Measurements from ENCODE around the gene RHOA. TPM values are rescaled to one million over a fixed set of nuclear protein-coding genes. Genes with fewer than 3 reads are reported as not detected.
"Not testable (repeated sequence)": the region's sequence is repeated elsewhere in the genome, so short reads cannot be mapped to it uniquely, and the experiment has no call there.

Gene RHOA
- polyA plus RNA-seq, 1 donor: 332 TPM

GRCh38 chr3:49377483-49377882 lies 34.3 kb downstream of the RHOA start:
- Histone ChIP-seq H3K4me1 (ENCODE audit: control insufficient read depth, insufficient read depth, low read length) (no peaks in the 10 kb centered on the region), H3K4me3 (ENCODE audit: low read length) (no peak overlapping the region), H3K27ac (ENCODE audit: low read length) (no peak overlapping the region), H3K27me3 (ENCODE audit: control insufficient read depth, insufficient read depth, low read length) (no peaks in the 10 kb centered on the region), H3K9me3 (ENCODE audit: control insufficient read depth, low read depth, low read length) (no peaks in the 10 kb centered on the region), H3K36me3 (ENCODE audit: control insufficient read depth, insufficient read depth, low read length) (peaks cover 24% of the 10 kb centered on the region)
- DNase-seq: no peak
- WGBS (ENCODE audit: insufficient coverage, low lambda C conversion rate): no CpG with 5 or more reads among the region's 1 CpG

DNA sequence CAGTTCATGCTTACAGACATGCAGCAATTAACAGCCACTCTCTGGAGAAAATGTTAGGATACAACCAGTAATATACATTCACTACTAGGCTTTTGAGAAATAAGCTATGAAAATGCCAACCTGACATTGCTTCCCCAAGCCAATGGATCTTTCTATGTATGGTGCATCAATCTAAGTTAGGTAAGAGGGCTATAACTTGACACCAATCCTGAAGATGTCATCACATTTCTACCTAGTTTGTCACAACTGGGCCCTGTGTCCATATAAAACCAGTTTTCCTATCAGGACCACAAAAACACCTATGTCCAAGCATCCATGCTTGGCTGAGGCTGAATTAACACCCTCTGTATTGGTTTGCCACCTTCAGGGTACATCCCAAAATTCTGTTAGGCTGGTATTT lies 39.8 kb downstream of the RHOA start:
- Histone ChIP-seq H3K27me3 (ENCODE audit: control insufficient read depth, insufficient read depth, low read length) (no peaks in the 10 kb centered on the region), H3K4me3 (ENCODE audit: low read length) (no peak overlapping the region), H3K9me3 (ENCODE audit: control insufficient read depth, low read depth, low read length) (no peaks in the 10 kb centered on the region), H3K36me3 (ENCODE audit: control insufficient read depth, insufficient read depth, low read length) (peaks cover 55% of the 10 kb centered on the region), H3K4me1 (ENCODE audit: control insufficient read depth, insufficient read depth, low read length) (no peaks in the 10 kb centered on the region), H3K27ac (ENCODE audit: low read length) (no peak overlapping the region)
- no peak for DNase-seq

DNA sequence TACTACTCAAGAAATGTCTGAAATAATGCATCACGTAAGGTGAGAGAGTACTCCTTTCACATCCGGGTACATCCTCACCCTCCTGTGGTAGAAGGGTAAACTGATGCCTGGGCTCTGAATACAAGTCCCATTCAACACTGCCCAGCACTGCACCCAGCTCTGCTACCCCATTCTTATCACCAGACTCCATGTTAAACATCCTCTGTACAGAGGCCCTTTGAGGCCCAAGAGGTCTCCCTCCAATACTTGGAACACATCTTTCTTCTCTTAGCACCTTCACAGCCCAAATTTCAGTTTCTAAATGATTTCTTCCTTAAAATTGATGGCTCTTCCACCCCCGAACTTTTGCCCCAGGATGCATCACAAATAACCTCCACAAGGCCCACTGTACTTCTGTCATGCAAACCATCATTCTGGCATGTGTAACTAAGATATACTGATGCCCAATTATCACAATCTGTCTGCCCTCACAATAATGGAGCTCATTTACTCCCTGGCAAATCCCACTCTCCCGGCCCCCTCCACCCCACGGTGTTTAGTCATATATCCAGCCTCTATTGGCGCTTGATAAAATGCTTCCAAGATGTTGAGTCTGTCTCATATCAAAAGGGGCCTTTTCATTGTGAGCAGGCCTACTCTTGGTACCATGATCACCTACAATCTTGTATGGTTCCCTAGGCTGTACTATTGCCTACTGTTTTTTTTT lies 41.0 kb downstream of the RHOA start:
- DNase-seq: no peak
- Histone ChIP-seq H3K27me3 (ENCODE audit: control insufficient read depth, insufficient read depth, low read length) (no peaks in the 10 kb centered on the region), H3K9me3 (ENCODE audit: control insufficient read depth, low read depth, low read length) (no peaks in the 10 kb centered on the region), H3K4me1 (ENCODE audit: control insufficient read depth, insufficient read depth, low read length) (no peaks in the 10 kb centered on the region), H3K36me3 (ENCODE audit: control insufficient read depth, insufficient read depth, low read length) (peaks cover 66% of the 10 kb centered on the region), H3K27ac (ENCODE audit: low read length) (no peak overlapping the region), H3K4me3 (ENCODE audit: low read length) (no peak overlapping the region)
- no CpG with 5 or more reads among the region's 6 CpGs for WGBS (ENCODE audit: insufficient coverage, low lambda C conversion rate)

GRCh38 chr3:49362561-49362960 lies 49.2 kb downstream of the RHOA start:
- DNase-seq: no peak
- Histone ChIP-seq H3K27me3 (ENCODE audit: control insufficient read depth, insufficient read depth, low read length) (no peaks in the 10 kb centered on the region), H3K27ac (ENCODE audit: low read length) (no peak overlapping the region), H3K36me3 (ENCODE audit: control insufficient read depth, insufficient read depth, low read length) (peaks cover 56% of the 10 kb centered on the region), H3K9me3 (ENCODE audit: control insufficient read depth, low read depth, low read length) (no peaks in the 10 kb centered on the region), H3K4me1 (ENCODE audit: control insufficient read depth, insufficient read depth, low read length) (peaks cover 10% of the 10 kb centered on the region), H3K4me3 (ENCODE audit: low read length) (no peak overlapping the region)
- no CpG with 5 or more reads among the region's 3 CpGs for WGBS (ENCODE audit: insufficient coverage, low lambda C conversion rate)

- WGBS (ENCODE audit: insufficient coverage, low lambda C conversion rate): no CpG with 5 or more reads among the region's 2 CpGs
- DNase-seq: no peak
- Histone ChIP-seq H3K4me1 (ENCODE audit: control insufficient read depth, insufficient read depth, low read length) (peaks cover 10% of the 10 kb centered on the region), H3K9me3 (ENCODE audit: control insufficient read depth, low read depth, low read length) (no peaks in the 10 kb centered on the region), H3K36me3 (ENCODE audit: control insufficient read depth, insufficient read depth, low read length) (peaks cover 53% of the 10 kb centered on the region), H3K27ac (ENCODE audit: low read length) (no peak overlapping the region), H3K27me3 (ENCODE audit: control insufficient read depth, insufficient read depth, low read length) (no peaks in the 10 kb centered on the region), H3K4me3 (ENCODE audit: low read length) (no peak overlapping the region)
Measured at GRCh38 chr3:49359623-49360022, 52.2 kb downstream of the RHOA start.

- no CpG with 5 or more reads among the region's 3 CpGs for WGBS (ENCODE audit: insufficient coverage, low lambda C conversion rate)
- Histone ChIP-seq H3K9me3 (ENCODE audit: control insufficient read depth, low read depth, low read length) (no peaks in the 10 kb centered on the region), H3K36me3 (ENCODE audit: control insufficient read depth, insufficient read depth, low read length) (peaks cover 49% of the 10 kb centered on the region), H3K4me1 (ENCODE audit: control insufficient read depth, insufficient read depth, low read length) (peaks cover 10% of the 10 kb centered on the region), H3K4me3 (ENCODE audit: low read length) (peak overlapping the region; percentile 70), H3K27ac (ENCODE audit: low read length) (peak overlapping the region; percentile 93), H3K27me3 (ENCODE audit: control insufficient read depth, insufficient read depth, low read length) (no peaks in the 10 kb centered on the region)
- no peak for DNase-seq
Measured at GRCh38 chr3:49358884-49359225, 52.9 kb downstream of the RHOA start.

- no CpG with 5 or more reads among the region's 46 CpGs for WGBS (ENCODE audit: insufficient coverage, low lambda C conversion rate)
Measured at GRCh38 chr3:49358217-49358883, 53.4 kb downstream of the RHOA start, which contains the start of gene GPX1. Gene GPX1, minus strand, starts transcription at chr3:49358353. Its CDS starts 75 bp downstream, at chr3:49358278.

GRCh38 chr3:49357443-49358216 lies 54.1 kb downstream of the RHOA start:
- no CpG with 5 or more reads among the region's 63 CpGs for WGBS (ENCODE audit: insufficient coverage, low lambda C conversion rate)
- H3K4me3 ChIP-seq (ENCODE audit: low read length): peak overlapping the region; percentile 70
- H3K27ac ChIP-seq (ENCODE audit: low read length): peak overlapping the region; percentile 93
- H3K9me3 ChIP-seq (ENCODE audit: control insufficient read depth, low read depth, low read length); H3K4me1 ChIP-seq (ENCODE audit: control insufficient read depth, insufficient read depth, low read length); H3K27me3 ChIP-seq (ENCODE audit: control insufficient read depth, insufficient read depth, low read length): not testable (repeated sequence)
- peak; percentile 47 to 72 for DNase-seq
- peaks cover 40% of the 10 kb centered on the region for H3K36me3 ChIP-seq (ENCODE audit: control insufficient read depth, insufficient read depth, low read length)

More at GRCh38 chr3:49358217-49358883, 53.4 kb downstream of the RHOA start, which contains the start of gene GPX1:
- no peaks in the 10 kb centered on the region for H3K27me3 ChIP-seq (ENCODE audit: control insufficient read depth, insufficient read depth, low read length)
- DNase-seq: peak; percentile 94 to 97
- H3K36me3 ChIP-seq (ENCODE audit: control insufficient read depth, insufficient read depth, low read length): peaks cover 46% of the 10 kb centered on the region
- H3K4me3 ChIP-seq (ENCODE audit: low read length): peak within 1 kb of the TSS; percentile 70
- peak within 1 kb of the TSS; percentile 93 for H3K27ac ChIP-seq (ENCODE audit: low read length)
- peaks cover 10% of the 10 kb centered on the region for H3K4me1 ChIP-seq (ENCODE audit: control insufficient read depth, insufficient read depth, low read length)
- no peaks in the 10 kb centered on the region for H3K9me3 ChIP-seq (ENCODE audit: control insufficient read depth, low read depth, low read length)

GRCh38 chr3:49357095-49357442 lies 54.7 kb downstream of the RHOA start:
- Histone ChIP-seq H3K27ac (ENCODE audit: low read length) (peak overlapping the region; percentile 93), H3K4me3 (ENCODE audit: low read length) (peak overlapping the region; percentile 70), H3K36me3 (ENCODE audit: control insufficient read depth, insufficient read depth, low read length) (peaks cover 36% of the 10 kb centered on the region)
- H3K4me1 ChIP-seq (ENCODE audit: control insufficient read depth, insufficient read depth, low read length); DNase-seq; H3K9me3 ChIP-seq (ENCODE audit: control insufficient read depth, low read depth, low read length); H3K27me3 ChIP-seq (ENCODE audit: control insufficient read depth, insufficient read depth, low read length): not testable (repeated sequence)
- WGBS (ENCODE audit: insufficient coverage, low lambda C conversion rate): no CpG with 5 or more reads among the region's 10 CpGs

GRCh38 chr3:49352890-49353421 lies 58.8 kb downstream of the RHOA start:
- Histone ChIP-seq H3K27me3 (ENCODE audit: control insufficient read depth, insufficient read depth, low read length) (no peaks in the 10 kb centered on the region), H3K36me3 (ENCODE audit: control insufficient read depth, insufficient read depth, low read length) (peaks cover 13% of the 10 kb centered on the region), H3K4me1 (ENCODE audit: control insufficient read depth, insufficient read depth, low read length) (peaks cover 37% of the 10 kb centered on the region), H3K27ac (ENCODE audit: low read length) (no peak overlapping the region), H3K9me3 (ENCODE audit: control insufficient read depth, low read depth, low read length) (no peaks in the 10 kb centered on the region), H3K4me3 (ENCODE audit: low read length) (no peak overlapping the region)
- WGBS (ENCODE audit: insufficient coverage, low lambda C conversion rate): 78% methylated on average over 3 of the region's 5 CpGs
- DNase-seq: no peak
